Endothelial cell of umbilical vein (primary cell): ENCODE results near the gene ADM2.

Experiments used
- EZH2 ChIP-seq: IDR thresholded peaks from 2 replicates; pipeline ENCODE4 v1.6.1; 2012; ENCODE audit warnings: borderline replicate concordance, low read depth, mild to moderate bottlenecking, moderate library complexity, low read length, inconsistent platforms; ENCODE audit not compliant: severe bottlenecking
- POLR2A ChIP-seq: IDR thresholded peaks from 2 replicates; pipeline ENCODE4 v1.6.1; 2012; ENCODE audit warnings: low read depth, mild to moderate bottlenecking, control low read depth, low read length
- POLR2AphosphoS5 ChIP-seq: IDR thresholded peaks from 2 replicates; pipeline ENCODE4 v1.6.1; 2012; ENCODE audit warnings: low read depth, mild to moderate bottlenecking, control low read depth, low read length, moderate library complexity; ENCODE audit not compliant: insufficient read depth
- TF ChIP-seq, protein P1 (sequence below), 2 donors: IDR thresholded peaks; 1 replicate in 1 of 2; 2 replicates in 1 of 2; pipeline ENCODE4 v1.5.1; 2011; ENCODE audit warnings: low read length in 2 of 2, mild to moderate bottlenecking in 2 of 2, moderate library complexity in 2 of 2, control low read depth in 1 of 2, inconsistent platforms in 1 of 2, low read depth in 1 of 2; ENCODE audit not compliant: insufficient read depth in 1 of 2; ENCODE audit errors: extremely low read depth in 1 of 2

GRCh38 chr22:50467773-50468440, 13.4 kb upstream of the ADM2 start:
- TF ChIP-seq, protein P1, sequence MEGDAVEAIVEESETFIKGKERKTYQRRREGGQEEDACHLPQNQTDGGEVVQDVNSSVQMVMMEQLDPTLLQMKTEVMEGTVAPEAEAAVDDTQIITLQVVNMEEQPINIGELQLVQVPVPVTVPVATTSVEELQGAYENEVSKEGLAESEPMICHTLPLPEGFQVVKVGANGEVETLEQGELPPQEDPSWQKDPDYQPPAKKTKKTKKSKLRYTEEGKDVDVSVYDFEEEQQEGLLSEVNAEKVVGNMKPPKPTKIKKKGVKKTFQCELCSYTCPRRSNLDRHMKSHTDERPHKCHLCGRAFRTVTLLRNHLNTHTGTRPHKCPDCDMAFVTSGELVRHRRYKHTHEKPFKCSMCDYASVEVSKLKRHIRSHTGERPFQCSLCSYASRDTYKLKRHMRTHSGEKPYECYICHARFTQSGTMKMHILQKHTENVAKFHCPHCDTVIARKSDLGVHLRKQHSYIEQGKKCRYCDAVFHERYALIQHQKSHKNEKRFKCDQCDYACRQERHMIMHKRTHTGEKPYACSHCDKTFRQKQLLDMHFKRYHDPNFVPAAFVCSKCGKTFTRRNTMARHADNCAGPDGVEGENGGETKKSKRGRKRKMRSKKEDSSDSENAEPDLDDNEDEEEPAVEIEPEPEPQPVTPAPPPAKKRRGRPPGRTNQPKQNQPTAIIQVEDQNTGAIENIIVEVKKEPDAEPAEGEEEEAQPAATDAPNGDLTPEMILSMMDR (IDR thresholded peaks at IDR 0.05; ENCODE audit: extremely low read depth in 1 of 2, insufficient read depth in 1 of 2, low read depth in 1 of 2, low read length in 2 of 2): no peak
- TF ChIP-seq POLR2AphosphoS5 (no peak), POLR2A (no peak), EZH2 (no peak)
